Stimulated activated CD4-positive, alpha-beta T cell treated with anti-CD3 and anti-CD28 coated beads, Interleukin-4, amount 100 ng/mL, for 1 hour (primary cell): Measurements from ENCODE around the gene EFNA3.

ENCODE experiments used
- DNase-seq: peaks from one replicate; pipeline ENCODE4 v3.0.0-alpha.2; 2020

The EFNA3 gene

DNA sequence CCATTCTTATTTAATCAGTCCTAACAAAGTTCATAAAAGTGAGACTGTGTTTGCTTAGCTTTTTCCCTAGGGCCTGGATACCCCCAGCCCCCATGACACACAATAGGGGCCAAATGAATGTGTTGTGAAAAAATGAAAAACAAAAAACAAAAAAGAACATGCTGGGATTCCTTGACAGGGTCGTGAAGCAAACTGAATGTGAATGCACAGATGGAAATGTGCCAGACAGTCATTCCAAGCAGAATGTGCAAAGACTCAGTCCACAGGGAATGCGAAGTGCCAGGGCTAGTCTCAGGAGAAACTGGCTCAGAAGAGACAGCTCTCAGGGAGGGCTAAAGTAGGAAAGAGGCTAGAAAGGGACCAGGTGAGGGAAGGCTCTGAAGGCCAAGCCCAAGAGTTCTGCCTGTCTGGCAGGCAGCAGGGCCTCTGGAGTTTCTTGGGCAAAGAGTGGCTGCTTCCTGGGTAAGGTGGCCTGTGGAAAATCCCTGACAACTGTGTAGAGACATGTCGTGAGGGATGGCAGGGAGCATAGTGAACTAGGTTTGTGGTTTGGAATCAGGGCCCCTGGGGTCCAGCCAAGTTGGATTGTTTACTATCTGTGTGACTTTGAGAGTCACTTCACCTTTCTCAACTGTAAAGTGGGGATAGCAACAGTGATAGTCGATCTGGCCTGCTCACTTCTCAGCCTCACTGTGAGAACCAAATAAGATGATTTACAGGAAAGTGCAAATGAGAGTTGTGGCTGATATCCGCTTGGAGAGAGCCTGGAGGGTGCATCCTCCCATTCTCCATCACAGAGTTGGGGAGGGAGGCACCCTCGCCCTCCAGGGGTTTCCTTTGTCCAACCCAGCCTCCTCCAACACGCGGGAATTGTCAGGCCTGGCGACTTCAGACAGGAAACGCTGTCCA lies 28.7 kb upstream of the EFNA3 start:
- no peak for DNase-seq

GRCh38 chr1:155050560-155051341 lies 27.9 kb upstream of the EFNA3 start, which contains the start of gene ADAM15:
Gene ADAM15 (plus strand): TSS chr1:155051316. CDS start chr1:155051387, 71 bp downstream.
- DNase-seq, result peak; percentile 81

- DNase-seq, result peak; percentile 18
These were observed 27.3 kb upstream of the EFNA3 start for GRCh38 chr1:155051342-155051776.

DNA sequence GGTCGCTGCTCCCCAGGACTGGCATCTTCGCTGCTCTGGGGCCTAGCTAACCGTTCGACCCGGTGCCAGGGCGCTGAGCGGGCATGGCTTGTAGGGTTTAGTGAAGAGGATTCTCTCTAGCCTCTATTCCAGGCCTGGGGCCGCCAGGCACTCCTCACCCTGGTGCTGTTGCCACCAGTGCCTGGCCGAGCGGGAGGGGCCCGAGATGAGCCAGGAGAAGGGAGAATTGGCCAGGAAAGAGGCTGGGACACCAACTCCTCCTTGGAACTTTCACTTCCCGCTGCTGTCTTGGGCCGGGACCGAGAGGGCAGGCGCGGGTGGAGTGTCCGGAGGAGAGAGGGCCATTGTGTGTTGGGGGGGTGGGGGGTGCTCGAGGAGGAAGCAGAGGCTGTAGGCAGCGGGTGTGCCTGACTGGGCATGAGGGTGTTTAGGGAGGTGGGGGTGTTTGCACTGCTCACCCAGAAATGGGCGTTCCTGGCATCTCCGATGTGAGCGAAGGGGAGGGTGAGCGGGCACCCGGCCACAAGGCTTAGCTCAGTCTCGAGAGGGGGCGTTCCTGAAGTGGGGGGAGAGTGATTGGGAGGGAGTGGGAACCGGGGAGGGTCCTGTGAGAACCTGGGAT lies 26.7 kb upstream of the EFNA3 start:
- peak; percentile 46 for DNase-seq

DNA sequence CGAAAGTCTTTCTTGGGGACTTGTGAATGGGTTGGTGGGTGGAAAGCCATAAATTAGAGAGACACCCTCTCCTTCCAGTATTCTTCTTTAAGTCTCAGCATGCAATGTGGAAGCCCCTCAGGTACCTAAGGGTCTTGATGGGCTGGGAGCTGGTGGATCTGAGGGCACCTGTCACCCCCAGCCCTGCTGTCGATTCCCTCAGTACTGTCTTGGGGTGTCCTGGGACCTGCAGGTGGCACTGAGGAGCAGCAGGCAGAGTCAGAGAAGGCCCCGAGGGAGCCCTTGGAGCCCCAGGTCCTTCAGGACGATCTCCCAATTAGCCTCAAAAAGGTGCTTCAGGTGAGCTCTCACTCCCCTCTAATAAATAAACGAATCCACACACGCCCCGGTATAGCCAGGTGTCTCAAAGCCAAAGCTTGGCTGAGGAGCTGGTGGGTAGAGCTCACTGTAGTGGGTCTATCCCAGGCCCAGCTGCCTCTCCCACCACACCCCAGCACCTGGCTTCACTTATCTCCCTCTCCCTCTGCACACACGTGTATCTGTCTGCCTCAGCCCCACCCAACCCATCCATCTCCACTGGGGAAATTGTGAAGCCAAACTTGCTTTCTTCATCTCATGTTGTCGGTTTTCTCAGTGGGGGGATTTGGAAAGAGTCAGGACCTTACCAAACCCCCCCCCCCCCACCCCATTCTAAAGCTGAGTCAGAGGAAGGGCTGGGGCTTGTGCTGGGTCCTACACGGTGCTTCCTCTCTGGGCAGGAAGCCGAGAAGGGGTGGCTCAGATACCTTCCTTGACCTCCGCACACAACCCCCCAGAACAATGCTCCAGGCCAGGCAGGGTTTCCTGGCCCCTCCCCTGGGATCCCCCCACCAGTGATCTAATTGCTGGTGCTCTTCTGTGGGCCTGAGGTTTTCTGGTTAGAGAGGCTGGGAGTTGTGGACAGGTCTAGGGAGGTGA lies 25.9 kb upstream of the EFNA3 start:
- peak; percentile 22 for DNase-seq

DNA sequence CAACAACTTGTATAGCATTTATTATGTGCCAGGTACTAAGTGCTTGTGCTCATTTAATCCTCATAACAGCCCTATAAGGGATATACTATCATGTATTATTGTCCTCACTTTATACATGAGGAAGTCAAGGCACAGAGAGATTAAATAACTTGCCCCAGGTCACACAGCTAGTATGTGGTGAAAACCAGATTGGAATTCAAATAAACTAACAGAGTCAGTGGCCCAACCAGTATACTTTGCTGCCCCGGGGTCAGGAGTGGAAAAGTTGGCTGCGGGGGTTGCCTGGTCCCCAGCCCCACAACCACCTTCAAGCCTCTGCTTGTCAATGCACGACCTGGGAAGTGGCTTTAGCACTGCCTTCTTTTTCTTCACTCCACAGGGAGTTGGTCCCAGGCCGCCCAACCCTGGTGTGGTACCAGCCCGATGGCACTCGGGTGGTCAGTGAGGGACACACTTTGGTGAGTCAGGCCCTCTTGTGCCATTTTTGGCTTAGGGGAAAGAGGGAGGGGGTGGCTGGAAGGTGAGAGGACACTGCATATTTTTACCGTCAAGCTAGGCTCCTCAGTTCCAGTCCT lies 25.0 kb upstream of the EFNA3 start:
- DNase-seq, result no peak

- no peak for DNase-seq
These were observed 21.5 kb upstream of the EFNA3 start for GRCh38 chr1:155057104-155057503.

GRCh38 chr1:155057788-155058211 lies 20.8 kb upstream of the EFNA3 start:
- DNase-seq, result no peak

DNA sequence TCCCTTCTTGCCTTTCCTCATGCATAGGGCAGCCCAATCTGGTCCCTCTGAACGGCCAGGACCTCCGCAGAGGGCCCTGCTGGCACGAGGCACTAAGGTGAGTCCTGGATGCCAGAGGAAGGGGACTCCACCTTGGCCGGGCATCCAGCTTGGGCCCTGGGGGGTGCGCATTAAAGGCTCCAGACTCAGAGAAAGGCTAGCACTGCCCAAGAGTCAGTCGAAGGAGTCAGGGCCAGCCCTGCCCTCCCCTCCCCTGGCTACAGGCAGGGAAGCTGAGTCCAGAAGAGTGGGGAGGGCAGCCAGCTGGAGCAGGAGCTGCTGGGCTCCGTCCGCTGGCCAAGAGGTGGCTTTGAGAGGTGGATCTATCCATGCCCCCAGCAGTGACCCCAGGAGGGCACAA lies 17.9 kb upstream of the EFNA3 start:
- no peak for DNase-seq

DNA sequence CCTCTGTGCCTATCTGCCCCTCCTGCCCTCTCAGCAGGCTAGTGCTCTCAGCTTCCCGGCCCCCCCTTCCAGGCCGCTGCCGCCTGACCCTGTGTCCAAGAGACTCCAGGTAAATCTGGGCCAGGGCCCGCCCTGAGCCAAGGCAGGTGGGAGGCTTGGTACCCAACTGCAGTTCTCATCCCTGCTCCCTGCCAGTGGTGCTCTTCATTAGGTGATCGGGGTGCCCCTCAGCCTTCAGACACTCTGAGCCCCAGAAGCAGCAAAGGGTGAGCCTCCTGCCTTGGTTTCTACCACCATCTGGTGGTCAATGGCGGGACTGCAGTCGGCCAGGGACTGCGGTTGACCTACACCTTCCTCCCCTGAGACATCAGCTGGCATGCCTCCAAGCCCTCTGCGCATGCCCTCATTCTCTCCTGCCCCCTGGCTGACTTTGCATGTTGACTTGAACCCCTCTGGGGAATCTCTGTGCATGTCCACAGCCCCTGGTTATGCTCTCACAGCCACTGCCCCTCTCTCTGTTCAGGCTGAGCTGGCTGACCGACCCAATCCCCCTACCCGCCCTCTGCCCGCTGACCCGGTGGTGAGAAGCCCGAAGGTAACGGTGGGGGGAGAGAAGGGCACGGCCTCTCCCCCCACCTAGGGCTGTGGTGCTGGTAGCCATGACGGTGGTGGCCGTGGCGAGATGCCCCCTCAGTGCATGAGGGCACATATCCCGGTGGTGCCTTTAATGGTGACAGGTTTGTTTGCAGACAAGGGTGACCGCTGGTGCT lies 17.1 kb upstream of the EFNA3 start:
- peak; percentile 95 for DNase-seq

DNA sequence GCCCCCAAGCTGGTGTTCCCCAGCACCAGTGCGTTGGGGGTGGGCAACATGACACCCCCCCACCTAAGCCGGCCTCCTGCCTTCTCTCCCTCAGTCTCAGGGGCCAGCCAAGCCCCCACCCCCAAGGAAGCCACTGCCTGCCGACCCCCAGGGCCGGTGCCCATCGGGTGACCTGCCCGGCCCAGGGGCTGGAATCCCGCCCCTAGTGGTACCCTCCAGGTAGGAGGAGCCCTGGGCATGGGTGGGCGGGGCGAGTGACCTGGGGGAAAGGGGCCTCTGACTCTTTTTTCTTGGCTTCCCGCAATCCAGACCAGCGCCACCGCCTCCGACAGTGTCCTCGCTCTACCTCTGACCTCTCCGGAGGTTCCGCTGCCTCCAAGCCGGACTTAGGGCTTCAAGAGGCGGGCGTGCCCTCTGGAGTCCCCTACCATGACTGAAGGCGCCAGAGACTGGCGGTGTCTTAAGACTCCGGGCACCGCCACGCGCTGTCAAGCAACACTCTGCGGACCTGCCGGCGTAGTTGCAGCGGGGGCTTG lies 16.4 kb upstream of the EFNA3 start:
- DNase-seq, result no peak

DNA sequence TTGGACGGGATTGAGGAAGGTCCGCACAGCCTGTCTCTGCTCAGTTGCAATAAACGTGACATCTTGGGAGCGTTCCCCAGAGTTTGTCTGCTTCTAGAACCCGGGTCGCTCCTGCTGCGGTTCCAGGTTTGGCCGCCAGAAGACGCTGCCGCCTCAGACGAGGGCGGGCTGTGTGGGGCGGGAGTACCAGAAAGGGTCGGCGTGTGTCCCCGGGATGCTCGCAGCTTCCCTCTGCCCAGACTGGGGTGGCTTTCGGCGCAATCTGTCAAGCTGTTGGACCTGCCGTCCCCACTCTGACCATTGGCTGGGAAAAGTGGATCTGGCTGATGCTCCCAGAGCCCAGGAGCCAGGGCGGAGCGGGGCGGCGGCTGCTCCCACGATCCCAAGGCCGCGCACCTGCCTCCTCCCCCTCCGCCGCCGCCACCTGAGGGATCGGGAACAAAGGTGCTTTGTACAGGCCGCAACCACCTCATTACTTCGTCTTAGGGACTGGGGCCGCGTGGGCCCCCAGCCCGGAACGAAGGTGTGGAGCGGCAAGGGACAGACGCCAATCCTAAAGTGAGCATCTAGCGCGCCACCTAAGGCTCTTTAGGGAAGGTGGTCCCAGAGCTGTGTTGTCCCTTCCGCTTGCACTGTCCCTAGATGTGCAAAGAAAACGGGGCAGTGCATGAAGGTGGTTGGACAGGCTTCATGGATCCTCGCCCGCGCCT lies 15.8 kb upstream of the EFNA3 start:
- DNase-seq, result peak; percentile 80

- DNase-seq, result peak; percentile 85
These were observed 15.0 kb upstream of the EFNA3 start, which contains the start of gene EFNA4 for GRCh38 chr1:155063550-155064110. Gene EFNA4 (plus strand): TSS chr1:155063740. CDS start chr1:155063824, 84 bp downstream.

DNA sequence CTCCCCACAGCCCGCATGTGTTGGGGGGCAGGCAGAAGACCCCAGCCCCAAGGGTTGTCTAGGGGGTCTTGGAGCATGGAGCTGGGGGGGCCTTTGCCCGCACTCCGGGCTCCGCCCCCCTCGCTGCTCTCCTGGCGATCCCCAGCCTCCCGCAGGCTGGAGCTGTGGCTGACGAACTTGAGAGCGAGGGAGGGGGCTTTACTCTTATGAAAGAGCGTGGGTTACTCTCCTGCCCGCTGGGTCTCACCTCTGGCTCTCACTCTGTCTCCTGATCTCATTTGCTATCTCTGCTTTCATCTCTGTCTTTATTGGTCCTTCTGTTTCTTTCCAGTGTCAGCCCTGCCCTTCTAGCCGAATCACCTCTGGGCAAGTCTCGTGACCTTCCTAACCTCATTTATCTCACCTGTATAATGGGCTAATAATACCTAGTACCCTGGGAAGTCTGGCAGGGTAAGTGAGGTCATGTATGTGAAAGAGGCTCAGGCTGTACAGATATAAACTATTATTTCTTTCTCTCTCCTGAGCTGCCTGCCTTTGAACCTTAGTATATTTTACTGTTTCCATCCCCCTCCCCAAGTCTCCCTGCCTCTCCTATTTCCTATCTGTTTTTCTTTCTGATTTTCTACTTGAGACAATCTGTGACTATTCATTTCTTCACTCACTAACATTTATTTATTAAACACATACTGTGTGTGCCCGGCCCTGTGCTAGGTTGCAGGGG lies 14.4 kb upstream of the EFNA3 start:
- peak; percentile 22 for DNase-seq

DNA sequence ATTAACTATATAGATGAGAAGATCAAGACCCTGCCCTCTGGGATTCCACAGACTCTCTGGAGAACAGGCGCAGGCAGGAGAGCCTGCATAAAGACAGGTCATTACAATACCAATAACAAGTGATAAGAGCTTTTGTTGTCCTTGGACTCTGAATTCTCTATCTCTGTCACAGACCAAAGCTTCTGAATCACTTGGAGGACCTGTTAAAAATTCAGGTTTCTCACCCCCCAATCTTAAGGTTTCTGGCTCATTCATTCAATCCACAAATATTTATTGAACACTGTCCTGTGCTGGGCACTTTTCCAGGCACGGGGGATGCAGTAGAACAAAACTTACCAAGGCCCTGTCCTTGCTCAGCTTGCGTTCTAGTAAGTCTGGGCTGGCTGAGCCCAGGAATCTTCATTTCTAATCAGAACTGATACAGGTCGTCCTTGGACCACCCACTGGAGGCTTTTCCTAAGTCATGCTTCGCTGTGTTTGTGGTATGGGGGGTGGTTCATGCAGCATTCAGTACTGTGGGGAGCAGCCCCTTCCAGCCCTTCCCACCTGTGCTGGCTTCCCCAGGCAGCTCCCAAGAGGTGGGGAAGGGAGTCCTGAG lies 13.7 kb upstream of the EFNA3 start:
- no peak for DNase-seq

- DNase-seq, result no peak
These were observed 11.9 kb upstream of the EFNA3 start for GRCh38 chr1:155066777-155067176.

GRCh38 chr1:155068599-155068998 lies 10.0 kb upstream of the EFNA3 start:
- no peak for DNase-seq

- no peak for DNase-seq
These were observed 9.0 kb upstream of the EFNA3 start for GRCh38 chr1:155069551-155070157.
